Mesenchymal stem cell (in vitro differentiated cells and primary cell): ENCODE measurements around the gene EXOSC1.

Source experiments
- DNase-seq: peaks from one replicate; pipeline ENCODE4 v3.0.0-alpha.2; 2013
- H2AFZ ChIP-seq: one replicate; pipeline ENCODE4 v1.6.1; 2013; ENCODE audit warnings: low read depth, mild to moderate bottlenecking, control low read depth, inconsistent platforms, low read length, moderate library complexity
- H2AK5ac ChIP-seq: 2 replicates; pipeline ENCODE4 v1.6.1; 2013; ENCODE audit warnings: low read length, moderate library complexity, mild to moderate bottlenecking, inconsistent platforms; ENCODE audit not compliant: severe bottlenecking
- H2BK120ac ChIP-seq: one replicate; pipeline ENCODE4 v1.6.1; 2013; ENCODE audit warnings: low read depth, mild to moderate bottlenecking, inconsistent platforms, low read length, moderate library complexity
- H2BK12ac ChIP-seq, 2 experiments: one replicate each; pipeline ENCODE4 v1.6.1; 2013; ENCODE audit warnings: inconsistent platforms in 2 of 2, low read length in 2 of 2, mild to moderate bottlenecking in 2 of 2, moderate library complexity in 2 of 2, control low read depth in 1 of 2
- H2BK15ac ChIP-seq: one replicate; pipeline ENCODE4 v1.6.1; 2013; ENCODE audit warnings: mild to moderate bottlenecking, low read depth, inconsistent platforms; ENCODE audit not compliant: poor library complexity, severe bottlenecking
- H2BK5ac ChIP-seq: 2 replicates; pipeline ENCODE4 v1.6.1; 2013; ENCODE audit warnings: low read depth, mild to moderate bottlenecking, low read length, control low read depth, inconsistent platforms; ENCODE audit not compliant: poor library complexity, severe bottlenecking
- H3K14ac ChIP-seq, 2 experiments: one replicate each; pipeline ENCODE4 v1.6.1; 2013; ENCODE audit warnings: inconsistent platforms in 2 of 2, low read length in 2 of 2, control low read depth in 1 of 2, mild to moderate bottlenecking in 1 of 2, moderate library complexity in 1 of 2
- H3K18ac ChIP-seq, 2 experiments: one replicate each; pipeline ENCODE4 v1.6.1; 2013; ENCODE audit warnings: inconsistent platforms in 2 of 2, low read length in 2 of 2, control low read depth in 1 of 2, low read depth in 1 of 2, mild to moderate bottlenecking in 1 of 2
- H3K23ac ChIP-seq, 2 experiments: one replicate each; pipeline ENCODE4 v1.6.1; 2013; ENCODE audit warnings: inconsistent platforms in 2 of 2, low read length in 2 of 2, mild to moderate bottlenecking in 2 of 2, moderate library complexity in 2 of 2, control low read depth in 1 of 2
- H3K27ac ChIP-seq: 2 replicates; pipeline ENCODE4 v1.5.1; 2013; ENCODE audit warnings: mild to moderate bottlenecking, moderate library complexity, low read length, control low read depth, inconsistent platforms; ENCODE audit not compliant: poor library complexity, severe bottlenecking
- H3K27me3 ChIP-seq, 2 experiments: 2 replicates each; pipeline versions ENCODE4 v1.6.1 to v1.7.0; 2013; ENCODE audit warnings: low read length in 2 of 2, mild to moderate bottlenecking in 2 of 2, moderate library complexity in 2 of 2, control low read depth in 1 of 2, inconsistent platforms in 1 of 2; ENCODE audit not compliant: control insufficient read depth in 1 of 2, insufficient read depth in 1 of 2
- H3K36me3 ChIP-seq, 2 experiments: 2 replicates each; pipeline versions ENCODE4 v1.6.1 to v1.7.0; 2013; ENCODE audit warnings: low read length in 2 of 2, control low read depth in 1 of 2, inconsistent platforms in 1 of 2, low read depth in 1 of 2, mild to moderate bottlenecking in 1 of 2; ENCODE audit not compliant: insufficient read depth in 2 of 2, control insufficient read depth in 1 of 2
- H3K4ac ChIP-seq, 2 experiments: one replicate each; pipeline ENCODE4 v1.6.1; 2013; ENCODE audit warnings: inconsistent platforms in 2 of 2, low read length in 2 of 2, mild to moderate bottlenecking in 2 of 2, moderate library complexity in 2 of 2, control low read depth in 1 of 2, low read depth in 1 of 2
- H3K4me1 ChIP-seq: 2 replicates; pipeline ENCODE4 v1.6.1; 2013; ENCODE audit warnings: low read depth, low read length, control low read depth; ENCODE audit not compliant: control insufficient read depth, insufficient read depth
- H3K4me2 ChIP-seq: 2 replicates; pipeline ENCODE4 v1.6.1; 2013; ENCODE audit warnings: low read length, mild to moderate bottlenecking, inconsistent platforms; ENCODE audit not compliant: poor library complexity, severe bottlenecking
- H3K4me3 ChIP-seq, 2 experiments: 2 replicates each; pipeline versions ENCODE4 v1.5.1 to v1.7.0; 2013; ENCODE audit warnings: low read length in 2 of 2, mild to moderate bottlenecking in 2 of 2, control low read depth in 1 of 2, low read depth in 1 of 2; ENCODE audit not compliant: insufficient read depth in 1 of 2
- H3K79me1 ChIP-seq: replicated peaks from 2 replicates; pipeline ENCODE4 v1.6.1; 2013; ENCODE audit warnings: mild to moderate bottlenecking, control low read depth, low read length, inconsistent platforms; ENCODE audit not compliant: poor library complexity, severe bottlenecking
- H3K9ac ChIP-seq: 2 replicates; pipeline ENCODE4 v1.7.0; 2013; ENCODE audit warnings: mild to moderate bottlenecking, low read length, moderate library complexity
- H3K9me3 ChIP-seq: 2 replicates; pipeline ENCODE4 v1.7.0; 2013; ENCODE audit warnings: mild to moderate bottlenecking, low read length; ENCODE audit not compliant: control insufficient read depth
- H4K8ac ChIP-seq: one replicate; pipeline ENCODE4 v1.6.1; 2013; ENCODE audit warnings: inconsistent platforms, mild to moderate bottlenecking, low read length, moderate library complexity
- H4K91ac ChIP-seq: one replicate; pipeline ENCODE4 v1.6.1; 2013; ENCODE audit warnings: mild to moderate bottlenecking, low read length, inconsistent platforms
- WGBS: methylation state at CpG from one replicate; pipeline ENCODE4 v1.1.7; 2013; ENCODE audit warnings: mixed read lengths; 5-methylcytosine and 5-hydroxymethylcytosine counted together

Gene EXOSC1

GRCh38 chr10:97445357-97445721 is 467 bp downstream of the EXOSC1 start:
- Histone ChIP-seq H3K27ac (peak overlapping the region; percentile 36), H4K8ac (peak overlapping the region; percentile 68), H2AFZ (peak overlapping the region; percentile 95), H3K27me3 (no peaks in the 10 kb centered on the region), H3K36me3 (peaks cover 13 to 34% of the 10 kb centered on the region in 2 experiments), H3K4me1 (peaks cover 9% of the 10 kb centered on the region), H3K4ac (peak overlapping the region in 1 of 2 experiments; percentile 95), H3K18ac (peak overlapping the region in 1 of 2 experiments; percentile 84), H3K9me3 (no peaks in the 10 kb centered on the region), H3K23ac (peak overlapping the region in 1 of 2 experiments; percentile 98), H2BK5ac (no peak overlapping the region), H3K14ac (peak overlapping the region in 1 of 2 experiments; percentile 97), H3K4me2 (peak overlapping the region; percentile 69), H2BK120ac (no peak overlapping the region), H3K9ac (peak overlapping the region; percentile 91), H3K4me3 (peak overlapping the region; percentile 90 to 96), H2AK5ac (no peak overlapping the region), H2BK12ac (peak overlapping the region in 1 of 2 experiments; percentile 3), H4K91ac (peak overlapping the region; percentile 84), H3K79me1 (peaks cover 23% of the 10 kb centered on the region), H2BK15ac (no peak overlapping the region)
- 3% methylated on average over 13 of the region's 13 CpGs for WGBS
- no peak for DNase-seq

GRCh38 chr10:97444212-97444611 is 1.6 kb downstream of the EXOSC1 start:
- Histone ChIP-seq H2BK12ac (no peak overlapping the region), H3K9me3 (no peaks in the 10 kb centered on the region), H3K79me1 (peaks cover 25% of the 10 kb centered on the region), H4K8ac (no peak overlapping the region), H2AFZ (no peak overlapping the region), H3K9ac (no peak overlapping the region), H2AK5ac (no peak overlapping the region), H3K4me3 (peak overlapping the region in 1 of 2 experiments; percentile 96), H4K91ac (no peak overlapping the region), H3K4me1 (peaks cover 9% of the 10 kb centered on the region), H3K27ac (no peak overlapping the region), H3K36me3 (peaks cover 18 to 39% of the 10 kb centered on the region in 2 experiments), H3K4me2 (no peak overlapping the region), H2BK120ac (no peak overlapping the region), H3K18ac (no peak overlapping the region), H3K14ac (no peak overlapping the region), H3K27me3 (no peaks in the 10 kb centered on the region), H3K23ac (no peak overlapping the region), H2BK5ac (no peak overlapping the region), H2BK15ac (no peak overlapping the region), H3K4ac (no peak overlapping the region)
- no peak for DNase-seq
- WGBS = 94% methylated on average over 1 of the region's 1 CpG

GRCh38 chr10:97442277-97442676 is 3.5 kb downstream of the EXOSC1 start:
- no peak for DNase-seq
- Histone ChIP-seq H3K4me3 (no peak overlapping the region), H3K9me3 (no peaks in the 10 kb centered on the region), H3K4me2 (no peak overlapping the region), H2BK12ac (no peak overlapping the region), H3K4ac (no peak overlapping the region), H3K27me3 (no peaks in the 10 kb centered on the region), H4K91ac (no peak overlapping the region), H2AK5ac (no peak overlapping the region), H2BK5ac (no peak overlapping the region), H2AFZ (no peak overlapping the region), H2BK15ac (no peak overlapping the region), H3K14ac (no peak overlapping the region), H3K36me3 (peaks cover 29 to 49% of the 10 kb centered on the region in 2 experiments), H3K79me1 (peaks cover 28% of the 10 kb centered on the region), H3K9ac (no peak overlapping the region), H3K18ac (no peak overlapping the region), H3K4me1 (peaks cover 5% of the 10 kb centered on the region), H2BK120ac (no peak overlapping the region), H4K8ac (no peak overlapping the region), H3K23ac (no peak overlapping the region), H3K27ac (no peak overlapping the region)
- 92% methylated on average over 1 of the region's 1 CpG for WGBS

- H2BK5ac ChIP-seq = no peak overlapping the region
- no peak overlapping the region for H3K4me3 ChIP-seq
- no peak overlapping the region for H2AK5ac ChIP-seq
- no peak overlapping the region for H2BK120ac ChIP-seq
- H3K79me1 ChIP-seq = peaks cover 13% of the 10 kb centered on the region
- no peaks in the 10 kb centered on the region for H3K27me3 ChIP-seq
- H3K4ac ChIP-seq = no peak overlapping the region
- no peak overlapping the region for H3K27ac ChIP-seq
- DNase-seq = no peak
- peaks cover 56 to 83% of the 10 kb centered on the region in 2 experiments for H3K36me3 ChIP-seq
- H4K91ac ChIP-seq = no peak overlapping the region
- H3K4me1 ChIP-seq = peaks cover 2% of the 10 kb centered on the region
- H4K8ac ChIP-seq = no peak overlapping the region
- no peak overlapping the region for H2BK15ac ChIP-seq
- WGBS = 91% methylated on average over 6 of the region's 6 CpGs
- H3K23ac ChIP-seq = no peak overlapping the region
- no peaks in the 10 kb centered on the region for H3K9me3 ChIP-seq
- H3K9ac ChIP-seq = no peak overlapping the region
- no peak overlapping the region for H3K14ac ChIP-seq
- H2BK12ac ChIP-seq = no peak overlapping the region
- no peak overlapping the region for H2AFZ ChIP-seq
- no peak overlapping the region for H3K18ac ChIP-seq
- H3K4me2 ChIP-seq = no peak overlapping the region
Measured at GRCh38 chr10:97435211-97435610, 10.6 kb downstream of the EXOSC1 start.
